CMK (cell line): ENCODE measurements around the gene ZNF609.
"Not testable (repeated sequence)": the region's sequence is repeated elsewhere in the genome, so short reads cannot be mapped to it uniquely, and the experiment has no call there.

Experiments
- DNase-seq: peaks from one replicate; pipeline ENCODE4 v3.0.0-alpha.2; 2010; ENCODE audit warnings: low read depth

The ZNF609 gene

DNA sequence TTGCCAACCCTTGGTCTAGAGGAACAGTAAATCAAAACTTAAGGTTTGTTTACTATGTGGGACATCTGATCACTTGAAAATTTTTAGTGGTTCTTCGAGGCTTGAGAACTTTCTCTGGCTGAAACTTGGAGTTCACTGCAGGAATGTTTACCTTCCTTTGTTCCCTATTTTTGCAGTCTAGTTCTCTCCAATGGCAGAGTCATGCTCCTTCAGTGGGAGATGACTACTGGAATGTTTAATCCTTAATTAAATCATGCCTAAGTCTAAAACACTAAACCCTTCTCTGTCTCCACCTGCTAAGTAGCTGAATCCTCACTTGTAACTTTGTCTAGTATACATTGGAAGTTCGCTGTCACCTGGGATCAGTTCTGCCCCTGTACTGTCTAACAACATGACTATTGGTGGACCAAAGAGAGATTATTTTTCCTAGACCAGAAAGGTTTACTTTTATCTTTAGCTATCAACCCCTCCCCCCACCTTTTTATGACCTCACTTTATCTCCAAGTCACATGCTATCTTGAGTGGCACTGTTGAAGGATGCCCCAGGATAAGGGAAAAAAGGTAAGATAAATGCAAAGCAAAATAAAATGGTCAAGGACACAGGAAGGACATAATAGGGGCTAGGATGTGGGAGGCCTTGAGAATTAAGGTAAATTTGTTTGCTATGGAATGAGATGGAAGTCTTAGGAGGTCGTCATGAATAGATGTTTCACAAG lies 1.2 kb upstream of the ZNF609 start:
- DNase-seq = no peak

DNA sequence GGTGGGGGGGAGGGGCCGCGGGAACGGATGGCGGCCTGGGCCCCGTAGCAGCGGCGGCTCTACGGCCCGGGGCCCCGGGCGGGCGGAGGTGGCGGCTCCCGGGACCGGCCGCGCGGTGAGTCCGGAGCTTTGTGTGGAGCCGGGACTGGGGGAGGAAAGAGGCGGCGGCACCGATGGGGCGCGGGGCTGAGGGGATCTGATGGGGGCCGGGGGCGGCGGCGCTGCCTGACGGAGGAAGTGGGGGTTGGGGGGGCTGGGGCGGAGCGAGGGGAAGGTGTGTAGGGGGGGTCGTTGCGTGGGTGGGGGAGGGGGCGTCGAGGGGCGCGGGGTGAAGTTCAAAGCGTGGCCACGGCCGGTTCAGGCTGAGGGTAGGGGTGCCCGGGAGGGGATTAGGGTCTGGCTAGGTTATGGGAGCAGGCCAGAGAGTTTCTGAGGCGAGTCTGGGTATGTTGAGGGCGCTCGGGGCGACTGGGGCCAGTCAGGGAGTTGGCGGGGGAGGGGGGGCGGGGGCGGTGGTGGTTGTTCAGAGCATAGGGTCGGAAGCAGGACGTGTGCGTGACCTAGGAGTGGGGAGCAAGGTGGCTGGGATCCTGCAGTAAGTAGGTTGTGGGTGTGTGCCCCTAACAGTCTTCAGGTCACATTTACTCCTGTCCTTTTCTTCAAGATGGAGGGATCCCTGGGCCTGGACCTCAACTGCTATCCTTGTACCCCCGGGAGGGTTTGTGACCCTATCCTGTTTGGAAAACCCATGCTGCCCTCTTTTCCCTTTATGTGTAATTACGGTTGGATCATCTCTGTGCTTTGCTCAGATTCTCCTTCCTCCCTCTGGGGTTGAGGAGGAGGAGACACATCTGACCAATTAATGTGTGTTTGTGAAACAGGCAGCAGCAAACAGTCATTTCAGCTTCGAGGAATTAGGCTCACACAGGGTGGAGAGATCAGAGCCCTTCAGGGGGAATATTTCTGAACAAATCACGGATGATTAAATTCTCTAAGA lies 644 bp downstream of the ZNF609 start:
- DNase-seq = peak; percentile 36

GRCh38 chr15:64461721-64462162 lies 1.4 kb downstream of the ZNF609 start:
- DNase-seq = no peak

- DNase-seq = no peak
These were observed 2.1 kb downstream of the ZNF609 start for GRCh38 chr15:64462492-64462891.

DNA sequence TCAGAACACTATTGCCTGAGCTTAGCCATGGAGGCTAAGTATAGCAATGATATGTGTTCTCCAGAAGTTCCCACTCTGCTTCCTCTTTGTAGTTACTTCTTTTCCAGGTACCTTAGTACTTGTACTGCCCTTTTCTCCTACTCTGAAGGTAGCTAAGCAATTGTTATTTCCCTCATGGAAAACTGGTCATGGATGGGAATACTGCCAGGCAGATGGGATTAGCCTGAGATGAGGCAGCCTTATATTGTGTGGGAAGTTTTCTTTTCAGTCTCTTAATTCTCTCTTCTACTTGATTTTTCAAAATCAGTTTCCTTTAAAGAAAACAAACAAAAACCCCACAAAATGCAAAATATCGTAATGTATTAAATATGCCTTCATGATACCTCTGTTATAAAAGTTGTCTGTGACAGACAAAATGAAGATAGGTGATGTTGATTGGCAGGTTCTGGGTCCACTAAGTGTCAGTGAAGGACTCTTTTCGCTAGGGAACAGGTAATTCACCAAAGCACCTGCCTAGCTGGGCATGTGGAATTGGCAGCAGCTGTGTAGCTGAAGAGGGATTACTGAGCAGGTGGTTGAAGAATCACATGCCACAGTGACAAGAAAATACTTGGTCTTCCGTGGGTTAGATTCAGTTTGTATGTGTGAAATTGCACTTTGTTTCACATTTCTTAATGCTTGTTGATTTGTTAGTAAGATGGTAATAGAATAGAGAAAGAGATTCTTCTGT lies 4.1 kb downstream of the ZNF609 start:
- no peak for DNase-seq

- no peak for DNase-seq
These were observed 6.2 kb downstream of the ZNF609 start for GRCh38 chr15:64466408-64467141.

- no peak for DNase-seq
These were observed 11.8 kb downstream of the ZNF609 start for GRCh38 chr15:64472161-64472560.

GRCh38 chr15:64474846-64475245 lies 14.5 kb downstream of the ZNF609 start:
- DNase-seq = no peak

- DNase-seq = no peak
These were observed 16.2 kb downstream of the ZNF609 start for GRCh38 chr15:64476550-64476949.

DNA sequence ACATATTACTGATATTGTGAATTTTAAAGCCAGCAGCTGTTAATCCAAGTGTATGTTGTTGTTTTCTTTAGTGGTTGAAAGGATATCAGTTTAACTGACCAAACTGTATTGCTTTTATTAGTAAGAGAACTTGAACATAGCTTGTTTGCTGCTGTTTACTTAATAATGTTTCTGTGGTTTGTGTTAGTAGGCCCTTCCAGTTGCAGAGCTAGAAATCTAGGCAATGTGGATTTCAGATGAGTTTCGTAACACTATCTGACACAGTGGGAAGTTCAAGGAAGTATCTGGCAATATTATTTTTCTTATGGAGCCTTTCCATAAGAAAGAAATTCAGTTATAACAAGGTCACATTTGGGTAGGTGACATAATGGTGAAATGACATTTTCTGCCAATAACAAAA lies 18.5 kb downstream of the ZNF609 start:
- DNase-seq = no peak

- DNase-seq = no peak
These were observed 20.5 kb downstream of the ZNF609 start for GRCh38 chr15:64480891-64481290.

GRCh38 chr15:64483749-64484148 lies 23.4 kb downstream of the ZNF609 start:
- DNase-seq = no peak

- no peak for DNase-seq
These were observed 25.4 kb downstream of the ZNF609 start for GRCh38 chr15:64485796-64486195.

DNA sequence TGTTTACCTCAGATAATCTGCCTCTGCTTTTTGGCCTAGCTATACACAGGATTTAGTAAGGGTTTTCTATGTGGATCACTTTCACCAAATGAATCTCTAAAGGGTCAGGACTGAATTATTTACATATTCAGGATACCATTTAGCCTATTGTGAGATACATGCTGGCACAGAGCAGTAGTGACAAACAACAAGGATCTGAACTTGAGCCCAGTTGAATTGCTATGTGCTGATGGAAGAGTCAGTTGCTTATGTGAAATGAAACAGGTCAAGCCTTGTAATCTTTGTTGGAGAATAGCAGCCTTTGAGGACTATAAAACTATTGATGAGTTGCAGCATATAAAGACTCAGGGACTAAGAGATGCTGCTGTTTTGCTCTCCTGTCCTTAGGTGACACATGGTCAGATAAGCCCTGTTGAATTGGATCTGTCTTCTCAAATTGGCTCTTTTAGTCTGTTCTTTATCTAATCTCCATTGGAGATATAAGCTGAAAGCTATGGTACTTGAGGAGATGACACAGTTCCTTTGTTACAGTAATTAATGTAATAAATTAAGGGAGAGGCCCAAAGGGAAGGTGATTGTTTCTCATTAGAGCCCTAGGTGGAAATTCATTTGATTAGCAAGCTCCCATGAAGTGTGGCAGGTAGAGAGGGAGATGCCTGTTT lies 30.4 kb downstream of the ZNF609 start:
- no peak for DNase-seq

DNA sequence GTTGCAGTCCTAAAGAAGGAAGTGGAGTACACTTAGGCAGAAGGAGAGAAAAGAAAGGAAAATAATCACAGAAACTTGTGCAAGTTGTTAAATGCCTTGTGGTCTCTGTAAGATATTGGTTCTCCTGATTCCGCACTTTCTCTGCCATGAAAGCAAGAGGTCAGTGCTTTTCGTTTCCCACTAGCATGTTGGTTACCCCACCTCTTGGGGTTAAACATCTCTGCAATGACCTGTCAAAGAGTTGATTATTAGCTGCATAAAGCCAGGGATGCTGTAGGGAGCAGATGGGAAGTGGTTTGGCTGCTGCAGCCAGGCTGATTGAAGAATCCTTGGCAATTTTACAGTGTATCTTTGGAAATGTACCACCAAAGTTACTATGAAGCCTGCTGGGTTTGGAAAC lies 33.3 kb downstream of the ZNF609 start:
- no peak for DNase-seq

- not testable (repeated sequence) for DNase-seq
These were observed 35.6 kb downstream of the ZNF609 start for GRCh38 chr15:64495968-64496367.

GRCh38 chr15:64500695-64501395 lies 40.5 kb downstream of the ZNF609 start:
- no peak for DNase-seq

GRCh38 chr15:64501396-64501715 lies 41.0 kb downstream of the ZNF609 start:
- DNase-seq = no peak

- no peak for DNase-seq
These were observed 41.8 kb downstream of the ZNF609 start for GRCh38 chr15:64502151-64502550.

DNA sequence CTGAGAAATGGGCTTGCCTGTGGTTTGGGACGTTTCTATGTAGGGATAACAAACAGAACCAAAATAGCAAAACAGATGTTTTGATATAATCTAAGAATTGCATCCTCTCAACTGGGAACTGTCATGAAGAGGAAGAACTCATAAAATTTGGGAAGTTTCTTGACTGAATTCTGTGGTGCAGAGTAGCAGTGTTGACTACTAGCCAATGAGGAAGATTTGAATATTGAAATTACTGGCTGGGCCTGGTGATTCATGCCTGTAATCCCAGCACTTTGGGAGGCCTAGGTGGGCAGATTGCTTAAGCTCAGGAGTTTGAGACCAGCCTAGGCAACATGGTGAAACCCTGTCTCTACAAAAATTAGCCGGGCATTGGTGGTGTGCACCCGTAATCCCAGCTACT lies 42.2 kb downstream of the ZNF609 start:
- DNase-seq = no peak

GRCh38 chr15:64503197-64503596 lies 42.8 kb downstream of the ZNF609 start:
- no peak for DNase-seq
